HG02852 (cell line): ENCODE results near the gene UVRAG.
A peak's percentile ranks its signal among the peaks of the same experiment; 100 is the strongest.

Experiments used
- ATAC-seq: cut with Tn5 transposase; IDR thresholded peaks from one replicate; pipeline ENCODE4 v1.9.1; 2021; ENCODE audit warnings: mild to moderate bottlenecking, moderate library complexity; ENCODE audit not compliant: unreplicated experiment

The UVRAG gene

DNA sequence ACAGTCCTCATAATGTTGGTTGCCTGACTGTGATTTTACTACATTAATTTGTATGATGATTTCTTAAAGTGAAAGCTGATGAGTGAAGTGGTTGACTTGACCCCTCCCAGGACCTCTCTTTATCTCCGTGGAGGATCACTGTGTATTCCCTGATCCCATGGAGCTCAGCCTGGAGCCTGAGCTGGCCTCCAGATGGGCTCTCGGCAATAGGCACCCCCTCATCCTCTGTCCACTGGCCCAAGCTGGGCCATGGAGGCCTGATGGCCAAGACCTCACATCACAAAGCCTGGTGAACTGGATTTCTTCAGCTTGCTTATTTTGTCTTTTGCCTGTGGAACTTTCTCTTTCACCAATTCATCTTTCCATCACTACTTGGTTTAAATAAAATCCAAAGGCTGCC lies 316.1 kb downstream of the UVRAG start:
- ATAC-seq, result no peak

GRCh38 chr11:76131671-76132631 lies 316.9 kb downstream of the UVRAG start:
- no peak for ATAC-seq

DNA sequence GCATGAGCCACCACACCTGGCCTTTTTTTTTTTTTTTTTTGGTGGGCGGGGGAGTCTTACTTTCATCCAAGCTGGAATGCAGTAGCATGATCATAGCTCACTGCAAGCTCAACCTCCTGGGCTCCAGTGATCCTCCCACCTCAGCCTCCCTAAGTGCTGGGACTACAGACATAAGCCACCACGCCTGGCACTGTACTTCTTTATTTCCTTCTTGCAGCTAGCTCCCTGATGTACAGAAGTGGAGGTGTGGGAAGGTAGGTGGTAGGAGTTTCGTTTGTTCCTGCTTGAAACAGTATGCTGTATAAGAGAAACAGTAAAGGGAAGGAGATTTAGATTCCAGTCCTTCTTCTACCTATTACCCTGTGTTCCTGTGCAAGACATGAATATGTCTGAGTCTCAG lies 319.2 kb downstream of the UVRAG start:
- ATAC-seq, result no peak

- ATAC-seq, result no peak
These were observed 320.5 kb downstream of the UVRAG start for GRCh38 chr11:76135491-76135890.

DNA sequence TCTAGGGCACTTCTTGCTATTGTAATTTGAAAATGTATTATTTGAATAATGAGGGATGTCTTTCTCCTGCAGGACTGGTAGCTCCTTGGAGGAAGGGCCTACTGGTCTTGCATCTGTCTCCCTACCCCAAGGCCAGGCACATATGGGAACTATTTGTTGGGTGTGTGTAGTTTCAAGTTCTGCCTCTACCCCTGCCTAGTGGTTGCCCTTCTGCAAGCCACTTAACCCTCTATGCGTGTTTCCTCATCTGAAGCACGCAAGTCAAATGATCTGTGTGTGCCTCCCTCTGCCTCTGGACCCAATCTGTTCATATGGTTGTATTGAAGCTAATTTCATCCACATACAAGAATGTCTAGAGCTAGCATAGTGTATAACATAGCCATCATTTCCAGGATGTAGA lies 324.3 kb downstream of the UVRAG start:
- no peak for ATAC-seq

- no peak for ATAC-seq
These were observed 326.0 kb downstream of the UVRAG start for GRCh38 chr11:76140912-76141574.

DNA sequence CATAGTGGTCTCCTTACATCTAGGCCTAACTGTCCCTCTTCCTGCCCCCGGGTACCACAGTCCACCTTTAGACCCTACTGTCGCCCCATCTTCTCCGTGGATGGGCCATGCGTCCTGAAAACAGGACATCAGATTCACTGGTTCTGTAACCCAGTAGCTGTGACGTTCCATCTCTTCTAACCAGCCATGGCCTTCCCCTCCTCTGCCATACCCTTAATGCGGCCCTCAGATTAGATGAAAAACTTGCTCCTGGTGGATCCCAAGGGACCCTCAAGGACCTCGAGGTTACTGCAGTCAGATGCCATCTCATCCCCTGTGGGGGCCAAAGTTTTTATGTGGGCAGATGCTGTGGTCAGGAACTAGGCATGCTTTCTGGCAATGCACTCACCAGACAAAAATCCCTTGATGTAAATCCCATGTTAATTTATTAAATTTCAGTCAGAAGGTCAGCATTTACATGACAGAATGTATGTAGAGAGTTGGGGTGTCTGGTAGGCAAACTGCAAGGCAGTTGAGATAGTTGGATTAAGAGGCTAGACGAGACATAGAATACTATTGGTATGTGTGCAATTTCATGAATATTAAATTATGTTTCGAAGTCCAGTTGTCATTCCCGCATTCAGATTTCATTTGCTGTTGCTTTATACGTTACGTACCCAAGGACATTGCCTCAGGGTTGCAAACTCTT lies 327.0 kb downstream of the UVRAG start:
- ATAC-seq, result no peak

- ATAC-seq, result no peak
These were observed 328.3 kb downstream of the UVRAG start for GRCh38 chr11:76143274-76143673.

DNA sequence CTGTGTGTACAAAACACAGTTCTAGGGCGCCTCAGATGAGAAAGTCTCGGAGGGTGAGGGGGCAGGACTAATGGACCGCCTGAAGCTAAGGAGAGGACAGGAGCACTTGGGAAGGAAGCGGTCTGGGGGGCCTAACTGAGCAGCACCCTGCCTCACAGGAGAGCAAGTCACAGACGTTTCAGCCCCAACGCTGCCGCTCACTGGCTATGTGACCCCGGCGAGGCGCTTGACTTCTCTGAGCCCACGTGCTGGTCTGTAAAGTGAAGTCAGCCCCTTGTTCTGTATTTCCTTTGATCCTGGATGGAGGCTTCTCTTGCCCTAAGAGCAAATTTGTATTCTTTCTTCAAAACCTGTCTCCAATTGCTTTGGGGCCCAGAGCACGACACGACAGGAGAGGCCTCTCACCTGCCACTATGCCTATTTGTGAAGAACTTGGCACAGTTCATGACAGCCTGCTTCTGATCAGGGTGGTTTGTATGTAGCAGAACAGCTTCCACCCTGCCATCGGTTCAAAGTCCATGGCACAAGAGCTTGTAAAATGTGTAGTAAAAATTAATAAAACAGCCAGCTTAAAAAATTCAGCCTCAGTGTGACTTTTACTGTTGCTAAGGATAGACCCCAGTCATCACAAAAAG lies 332.2 kb downstream of the UVRAG start:
- no peak for ATAC-seq

DNA sequence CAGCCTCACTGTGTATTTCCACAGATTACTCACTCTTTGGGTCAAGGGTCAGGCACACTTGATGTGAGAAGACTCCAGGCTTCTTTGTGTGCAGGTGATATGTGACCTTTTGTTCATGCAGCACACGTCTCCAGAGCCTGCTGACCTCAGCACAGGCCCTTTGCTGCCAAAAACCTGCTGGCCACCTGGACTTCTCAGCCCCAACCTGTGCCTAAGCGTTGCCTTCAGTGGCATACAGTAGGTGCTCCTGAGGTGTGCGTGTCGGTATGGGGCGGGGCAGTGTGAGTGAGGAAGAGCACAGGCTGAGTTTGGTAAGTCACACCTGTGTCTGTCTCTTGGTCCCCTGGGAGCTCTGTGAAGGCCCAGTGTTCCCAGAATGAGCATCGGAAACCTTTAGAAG lies 333.2 kb downstream of the UVRAG start:
- ATAC-seq, result no peak

DNA sequence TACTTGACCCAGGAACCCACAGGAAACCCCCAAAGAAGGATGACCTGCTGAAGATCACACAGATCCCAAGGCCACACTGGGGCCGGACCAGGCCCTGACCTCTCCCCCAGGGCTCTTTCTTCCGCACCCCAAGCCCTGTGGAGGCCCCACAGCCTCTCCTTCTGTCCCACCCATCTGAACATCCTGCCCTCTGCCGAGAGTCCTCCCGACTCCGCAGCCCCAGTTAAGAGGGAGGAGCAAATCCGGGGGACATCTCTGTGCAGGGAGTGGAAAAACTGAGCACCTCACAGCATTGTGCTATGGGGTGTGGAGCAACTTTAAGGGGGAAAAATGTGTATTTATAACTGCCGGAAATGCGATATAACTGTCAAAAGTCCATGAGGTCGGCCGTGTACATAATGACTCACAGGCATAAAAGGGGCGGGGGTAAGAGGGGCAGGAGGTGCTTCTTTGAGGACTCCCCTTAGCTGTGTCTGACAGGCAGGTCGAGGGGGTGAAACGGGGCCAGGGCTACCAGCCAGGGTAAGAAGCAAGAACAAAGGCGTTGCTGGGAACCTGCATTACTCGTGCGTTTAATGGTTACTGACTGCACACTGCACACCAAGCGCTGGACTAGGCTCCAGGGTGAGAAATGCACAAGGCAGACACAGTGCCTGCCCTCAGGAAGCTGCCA lies 334.1 kb downstream of the UVRAG start:
- ATAC-seq, result no peak

DNA sequence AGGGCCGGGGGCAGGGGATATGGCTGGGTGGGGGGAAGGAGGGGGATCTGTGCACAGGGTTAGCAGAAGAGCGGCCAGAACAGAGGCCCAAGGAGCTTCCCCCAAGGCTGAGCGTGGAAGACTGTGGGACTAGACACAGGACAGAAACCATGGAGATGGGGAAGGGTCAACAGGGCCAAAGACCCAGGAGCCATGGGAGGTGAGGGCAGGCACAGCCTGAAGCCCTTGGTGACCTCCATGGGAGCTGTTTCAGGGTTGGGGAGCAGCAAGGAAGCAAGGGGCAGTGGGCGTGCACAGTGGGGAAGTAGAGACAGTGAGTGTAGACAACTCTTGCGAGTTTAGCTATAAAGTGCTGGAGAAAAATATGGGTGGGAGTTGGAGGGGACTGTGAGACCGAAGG lies 334.7 kb downstream of the UVRAG start:
- ATAC-seq, result no peak

GRCh38 chr11:76150141-76150540 lies 335.1 kb downstream of the UVRAG start:
- ATAC-seq, result no peak

GRCh38 chr11:76151556-76152085 lies 336.6 kb downstream of the UVRAG start:
- ATAC-seq, result no peak

DNA sequence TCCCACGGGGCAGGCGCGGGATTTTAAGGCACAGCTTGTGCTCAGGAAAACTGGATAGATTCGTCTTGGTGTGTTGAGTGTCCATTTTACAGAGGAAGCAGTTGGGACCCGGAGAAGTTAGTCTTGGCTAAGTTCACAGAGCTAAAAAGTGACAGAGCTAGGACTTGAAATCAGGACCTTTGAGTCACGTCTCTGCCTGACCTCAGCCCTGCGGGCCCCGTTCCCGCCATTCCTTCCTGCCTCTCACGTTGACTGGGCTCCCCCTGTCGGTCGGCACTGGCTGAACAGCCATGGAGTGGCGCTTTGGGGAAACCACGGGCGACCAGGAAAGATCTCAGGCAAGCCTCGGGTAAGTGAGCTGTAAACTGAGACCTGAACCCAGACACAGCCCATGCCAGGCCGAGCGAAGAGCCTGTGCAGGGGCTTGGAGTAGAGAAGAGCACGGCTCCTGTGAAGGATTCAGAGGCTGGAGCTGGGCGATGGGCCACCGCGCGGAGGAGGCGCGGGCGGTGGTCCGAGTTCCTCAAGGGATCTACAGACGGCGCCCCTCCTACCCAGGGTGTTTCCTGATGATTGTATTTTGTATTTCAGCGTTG lies 337.2 kb downstream of the UVRAG start:
- ATAC-seq, result peak; percentile 79

DNA sequence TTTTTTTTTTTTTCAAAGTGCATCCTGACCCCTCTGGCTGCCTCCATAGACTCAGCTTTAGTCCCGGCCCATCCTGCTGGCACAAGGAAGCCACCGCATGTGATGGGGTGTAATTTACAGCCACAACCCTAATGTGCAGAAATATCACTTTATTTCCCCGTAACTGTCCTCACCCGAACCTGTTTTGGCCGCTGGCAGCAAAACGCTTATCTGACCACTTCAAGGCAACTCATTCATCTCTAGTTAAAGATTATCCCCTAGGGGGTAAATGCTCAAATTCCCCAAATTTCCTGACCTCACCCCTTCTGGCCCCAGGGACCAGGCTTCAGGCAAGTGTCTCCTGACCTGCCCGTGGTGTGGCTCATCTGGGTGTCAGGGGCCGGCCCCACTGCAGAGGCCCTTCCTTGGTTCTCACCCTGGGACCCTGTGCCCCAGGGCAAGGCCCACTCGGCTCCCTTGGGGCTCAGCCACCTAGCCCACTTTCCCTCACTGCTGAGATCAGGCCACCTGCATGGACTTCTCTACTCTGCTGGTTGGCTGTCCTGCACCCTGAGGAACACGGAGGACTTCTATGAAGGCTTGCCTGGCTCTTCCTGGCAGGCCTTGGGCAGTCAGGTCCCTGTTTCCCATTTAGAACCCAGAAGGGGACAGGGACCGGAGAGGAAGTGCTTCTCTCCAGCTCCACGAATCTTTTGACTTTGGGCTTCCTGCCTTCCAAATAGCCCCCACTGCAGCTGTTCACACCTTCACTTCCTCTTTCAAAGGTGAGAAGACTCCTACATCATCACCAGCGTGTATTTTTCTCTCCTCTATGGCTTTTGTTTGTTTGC lies 337.9 kb downstream of the UVRAG start:
- peak; percentile 54 for ATAC-seq

DNA sequence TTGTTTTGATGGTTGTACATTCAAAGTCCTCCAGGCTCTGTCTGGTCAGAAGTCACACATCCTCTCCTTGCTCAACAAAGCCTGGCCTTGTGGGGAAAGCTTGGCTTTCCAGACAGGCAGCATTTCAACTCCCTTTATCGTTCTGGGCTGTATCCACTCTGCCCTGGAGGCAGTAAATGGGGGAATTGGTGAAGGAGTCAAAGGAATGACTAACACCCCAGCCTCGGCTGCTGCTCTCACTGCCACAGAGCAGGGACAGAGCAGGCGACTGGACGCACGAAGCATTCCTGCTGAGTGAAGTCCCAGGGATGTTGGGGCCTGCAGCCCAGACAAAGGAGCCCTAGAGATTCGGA lies 338.5 kb downstream of the UVRAG start:
- no peak for ATAC-seq

DNA sequence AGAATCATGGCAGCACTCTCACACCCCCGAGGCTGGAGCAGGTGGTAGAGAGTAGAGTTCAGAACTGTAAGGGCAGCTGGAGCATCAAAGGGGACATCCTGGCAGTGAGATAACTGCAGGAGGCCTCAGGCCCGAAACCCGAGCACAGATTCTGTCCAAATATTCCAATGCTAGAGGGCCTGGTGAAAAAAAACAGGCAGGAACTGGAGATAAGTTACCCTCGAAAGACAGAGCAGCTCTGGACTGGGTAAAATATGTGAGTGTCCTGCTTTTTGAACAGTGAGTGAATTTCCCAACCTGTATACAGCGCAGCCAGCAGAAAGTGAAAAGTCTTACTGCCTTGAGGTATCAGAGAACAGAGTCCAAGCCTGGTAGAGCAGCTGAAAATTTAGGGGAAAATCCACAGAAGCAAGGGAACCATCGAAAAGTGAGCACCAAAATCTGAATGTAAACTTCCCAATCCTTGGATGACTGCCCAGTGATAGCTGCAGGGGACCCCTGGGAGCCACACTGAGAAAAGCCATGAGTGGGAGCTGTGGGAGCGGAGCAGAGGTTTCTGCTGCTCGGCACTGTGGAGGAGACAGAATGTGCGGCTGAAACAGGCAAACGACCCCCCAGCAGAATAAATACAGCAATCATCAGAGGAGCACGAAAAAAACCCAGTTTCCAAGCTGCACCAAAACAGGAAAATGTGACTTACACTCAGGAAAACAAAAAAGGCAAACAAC lies 340.7 kb downstream of the UVRAG start:
- ATAC-seq, result no peak
